Fibroblast of pulmonary artery (primary cell): ENCODE measurements around the gene TECPR2.
"Not testable (repeated sequence)": the region's sequence is repeated elsewhere in the genome, so short reads cannot be mapped to it uniquely, and the experiment has no call there.

Source experiments
- DNase-seq: peaks from one replicate; pipeline ENCODE4 v3.0.0-alpha.2; 2010; ENCODE audit warnings: low read depth
- H3K4me3 ChIP-seq: replicated peaks from 2 replicates; pipeline ENCODE4 v1.5.1; 2011; ENCODE audit warnings: low read depth, mild to moderate bottlenecking, control low read depth, low read length, moderate library complexity
- CTCF ChIP-seq: IDR thresholded peaks from 2 replicates; pipeline ENCODE4 v1.5.1; 2011; ENCODE audit warnings: mild to moderate bottlenecking, control low read depth, low read length, inconsistent platforms; ENCODE audit errors: missing control alignments

Gene TECPR2

GRCh38 chr14:102325791-102326345 lies 36.9 kb upstream of the TECPR2 start:
- DNase-seq: no peak
- H3K4me3 ChIP-seq: no peak overlapping the region
- no peak for TF ChIP-seq CTCF

GRCh38 chr14:102326583-102326982 lies 36.2 kb upstream of the TECPR2 start:
- no peak for DNase-seq
- no peak for TF ChIP-seq CTCF
- no peak overlapping the region for H3K4me3 ChIP-seq

GRCh38 chr14:102329381-102329780 lies 33.4 kb upstream of the TECPR2 start:
- not testable (repeated sequence) for DNase-seq, H3K4me3 ChIP-seq

- TF ChIP-seq CTCF: no peak
- no peak for DNase-seq
- no peak overlapping the region for H3K4me3 ChIP-seq
Observed at GRCh38 chr14:102330806-102331205, 31.9 kb upstream of the TECPR2 start.

GRCh38 chr14:102333390-102333789 lies 29.4 kb upstream of the TECPR2 start:
- no peak overlapping the region for H3K4me3 ChIP-seq
- DNase-seq: no peak
- TF ChIP-seq CTCF: no peak

GRCh38 chr14:102333795-102334705 lies 28.7 kb upstream of the TECPR2 start:
- no peak overlapping the region for H3K4me3 ChIP-seq
- no peak for TF ChIP-seq CTCF
- no peak for DNase-seq

- DNase-seq: no peak
- TF ChIP-seq CTCF: no peak
- no peak overlapping the region for H3K4me3 ChIP-seq
Observed at GRCh38 chr14:102335163-102335562, 27.6 kb upstream of the TECPR2 start.
